Activated naive CD4-positive, alpha-beta T cell treated with Interleukin-2 at 50 U/mL for 16 hours (primary cell): ENCODE results near the gene HCRT.
A peak's percentile ranks its signal among the peaks of the same experiment; 100 is the strongest.
"Not testable (repeated sequence)": the region's sequence is repeated elsewhere in the genome, so short reads cannot be mapped to it uniquely, and the experiment has no call there.

ENCODE experiments used
- DNase-seq: peaks from one replicate; pipeline ENCODE4 v3.0.0-alpha.2; 2020

Gene HCRT

GRCh38 chr17:42197564-42198156 lies 12.4 kb upstream of the HCRT start:
- DNase-seq, result no peak

GRCh38 chr17:42193969-42194899 lies 9.0 kb upstream of the HCRT start, which contains the start of gene GHDC:
GHDC (minus strand) TSS chr17:42194494; CDS start chr17:42193581, 913 bp downstream.
- peak; percentile 83 for DNase-seq

DNA sequence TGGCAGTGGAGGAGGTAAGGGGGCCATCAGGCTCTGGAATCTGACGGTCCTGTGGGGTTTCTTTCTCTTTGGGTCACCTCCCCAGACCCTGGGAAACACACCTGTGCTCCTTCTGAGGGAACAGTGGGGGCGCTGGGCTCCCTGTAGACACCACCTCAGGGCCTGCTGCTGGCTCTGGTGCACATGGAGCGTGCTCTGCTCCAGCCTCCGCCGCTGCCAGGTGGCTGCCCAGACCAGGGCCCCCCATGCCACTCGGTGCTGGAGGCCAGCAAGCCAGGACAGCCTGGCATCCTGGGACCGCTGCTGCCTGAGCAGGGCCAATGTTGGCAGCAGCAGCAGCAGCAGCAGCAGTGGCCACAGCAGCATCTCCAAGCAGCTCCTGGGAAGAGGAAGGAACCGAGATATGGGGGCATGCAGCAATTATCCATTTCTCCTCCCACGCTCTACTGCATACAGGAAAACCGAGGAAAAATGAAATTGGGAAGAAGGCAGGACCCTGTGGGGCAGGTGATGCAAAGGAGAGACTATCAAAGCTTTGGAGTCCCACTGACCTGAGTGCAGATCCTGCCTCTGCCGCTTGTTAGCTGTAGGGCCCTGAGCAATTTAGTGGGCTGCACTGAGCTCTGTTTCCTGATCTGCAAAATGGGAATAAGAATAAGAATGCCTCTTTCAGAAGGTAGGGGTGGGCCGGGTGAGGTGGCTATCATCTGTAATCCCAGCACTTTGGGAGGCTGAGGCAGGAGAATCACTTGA lies 8.1 kb upstream of the HCRT start:
- no peak for DNase-seq

DNA sequence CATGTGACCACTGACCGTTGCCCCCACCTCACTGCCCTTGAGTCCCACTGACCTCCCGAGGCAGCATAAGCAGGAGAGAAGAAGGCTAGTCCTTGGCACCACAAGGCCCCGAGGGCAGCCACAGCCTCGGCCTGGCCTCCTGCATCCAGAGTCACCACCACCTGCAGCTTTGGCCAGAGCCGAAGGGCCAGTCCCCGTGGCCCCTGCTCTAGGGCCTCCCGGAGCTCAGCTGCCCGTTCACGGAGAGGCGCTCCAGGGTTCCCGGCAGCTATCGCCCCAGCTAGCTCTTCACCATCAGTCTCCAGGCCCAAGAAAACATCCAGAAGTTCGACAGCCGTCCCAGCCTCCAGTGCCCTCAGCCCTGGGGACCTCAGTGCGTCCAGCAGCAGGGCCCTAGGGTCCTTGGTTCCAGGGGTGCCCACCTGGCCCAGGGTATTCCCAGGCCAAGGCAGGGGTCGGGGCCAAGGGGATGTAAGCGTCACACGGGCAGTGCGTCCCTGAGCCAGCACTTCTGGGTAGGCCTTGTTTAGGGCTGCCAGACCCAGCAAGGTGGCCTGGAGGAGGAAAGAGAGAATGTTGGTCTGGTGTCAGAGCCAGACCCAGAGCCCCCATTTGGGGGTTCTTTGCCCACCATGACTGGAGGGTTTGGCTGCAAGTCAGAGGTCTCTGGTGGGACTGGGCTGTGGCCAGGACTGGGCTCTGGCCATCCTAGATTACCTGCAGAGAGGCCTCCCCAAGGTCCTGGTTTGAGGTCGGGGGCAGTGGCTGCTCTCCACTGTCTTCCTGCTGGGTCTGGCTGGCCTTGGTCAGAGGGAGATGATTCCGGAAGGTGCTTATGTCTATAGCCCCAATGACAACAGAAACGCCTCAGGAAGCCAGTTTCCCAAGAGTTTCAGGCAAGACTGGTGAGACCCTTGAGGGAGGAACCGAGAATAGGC lies 7.2 kb upstream of the HCRT start:
- no peak for DNase-seq

DNA sequence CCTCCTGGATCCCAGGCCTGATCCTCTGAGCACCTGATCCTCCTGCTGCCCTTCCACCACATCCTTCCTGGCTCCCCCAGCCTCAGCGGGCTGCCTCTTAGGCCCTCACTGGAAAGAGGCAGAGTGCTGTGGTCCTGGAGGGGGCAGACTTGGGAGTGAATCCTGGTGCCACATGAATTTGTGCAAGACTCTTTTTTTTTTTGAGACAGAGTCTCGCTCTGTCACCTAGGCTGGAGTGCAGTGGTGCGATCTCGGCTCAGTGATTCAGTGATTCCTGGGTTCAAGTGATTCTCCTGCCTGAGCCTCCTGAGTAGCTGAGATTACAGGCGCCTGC lies 6.0 kb upstream of the HCRT start:
- no peak for DNase-seq

DNA sequence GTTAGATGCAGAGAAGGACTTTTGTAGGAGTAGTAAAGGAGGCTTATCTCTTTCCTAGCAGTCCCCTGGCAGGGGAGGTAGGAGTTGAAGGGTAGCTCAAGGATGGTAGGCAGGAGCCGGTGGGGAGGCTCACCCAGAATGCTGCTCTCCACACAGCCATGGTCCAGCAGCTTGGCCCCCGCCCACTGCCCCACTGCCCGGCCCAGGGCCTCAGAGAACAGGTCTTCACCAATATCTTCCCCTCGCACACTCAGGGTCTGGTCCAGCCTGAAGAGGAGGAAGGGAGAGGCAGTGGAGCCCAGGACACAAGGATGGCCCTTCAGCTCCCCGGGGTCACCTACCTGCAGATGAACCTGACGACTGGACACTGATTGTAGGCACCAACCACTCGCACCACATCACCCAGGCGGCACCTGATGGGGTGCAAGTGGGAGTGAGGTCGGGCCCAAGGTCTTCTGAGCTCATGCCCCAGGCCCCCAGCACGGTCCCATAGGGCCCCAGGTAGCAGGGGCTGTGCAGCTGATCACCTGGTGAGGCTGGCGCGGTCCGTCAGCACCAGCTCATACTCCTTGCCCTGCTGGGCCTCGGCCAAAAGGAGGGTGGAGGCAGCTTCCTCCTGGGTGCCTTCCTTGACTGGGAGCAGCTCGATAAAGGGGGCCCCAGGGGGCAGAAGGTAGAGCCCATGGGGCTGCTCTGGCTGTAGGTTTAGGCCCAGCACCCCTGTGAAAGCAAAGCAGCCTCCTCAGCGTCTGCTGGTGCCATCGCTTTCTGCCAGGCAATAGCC lies 5.4 kb upstream of the HCRT start:
- no peak for DNase-seq

- no peak for DNase-seq
Measured at GRCh38 chr17:42189651-42189965, 4.4 kb upstream of the HCRT start.

DNA sequence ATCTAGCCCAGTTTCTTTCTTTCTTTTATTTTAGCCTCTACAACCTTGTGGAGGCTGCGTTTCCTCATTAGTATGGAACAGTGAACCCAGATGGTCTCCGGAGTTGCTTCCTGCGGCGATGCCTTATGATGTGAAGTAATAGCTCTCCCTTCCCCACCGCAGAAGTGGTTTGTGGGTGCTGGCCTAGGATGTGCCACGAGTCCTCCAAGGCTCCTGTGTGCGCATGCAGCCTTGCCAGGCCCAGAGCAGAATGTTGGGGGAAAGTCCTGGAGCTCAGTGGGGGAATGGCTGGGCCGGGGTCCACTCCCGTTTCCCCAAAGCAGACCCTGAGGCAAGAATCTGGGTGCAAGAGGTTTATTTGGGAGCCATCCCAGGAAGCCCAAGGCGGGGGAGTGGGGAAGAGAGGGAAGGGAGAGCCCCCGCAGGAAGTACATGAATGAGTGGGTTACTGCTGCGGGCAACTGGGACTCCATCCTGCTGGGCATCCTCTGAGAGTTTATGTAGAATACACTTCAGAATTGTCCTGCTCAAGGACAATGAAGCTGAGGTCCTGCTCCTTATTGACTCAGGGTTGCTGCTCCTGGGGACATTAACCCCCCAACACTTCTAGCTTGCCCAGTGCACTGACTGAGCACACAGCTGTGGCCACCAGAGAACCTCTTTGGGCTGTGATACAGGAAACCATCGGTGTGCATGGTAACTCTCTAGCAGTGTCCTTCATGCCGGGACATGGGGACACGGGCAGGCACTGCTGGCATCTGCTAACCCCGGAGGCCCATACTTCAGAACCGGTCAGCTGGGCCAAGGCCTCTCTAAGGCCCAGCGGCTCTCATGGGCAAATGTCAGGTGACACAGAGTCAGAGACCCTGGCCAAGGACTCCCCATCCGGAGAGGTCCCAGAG lies 3.7 kb upstream of the HCRT start:
- no peak for DNase-seq

GRCh38 chr17:42187833-42188232 lies 2.6 kb upstream of the HCRT start:
- no peak for DNase-seq

- not testable (repeated sequence) for DNase-seq
Measured at GRCh38 chr17:42186191-42186590, 939 bp upstream of the HCRT start.

DNA sequence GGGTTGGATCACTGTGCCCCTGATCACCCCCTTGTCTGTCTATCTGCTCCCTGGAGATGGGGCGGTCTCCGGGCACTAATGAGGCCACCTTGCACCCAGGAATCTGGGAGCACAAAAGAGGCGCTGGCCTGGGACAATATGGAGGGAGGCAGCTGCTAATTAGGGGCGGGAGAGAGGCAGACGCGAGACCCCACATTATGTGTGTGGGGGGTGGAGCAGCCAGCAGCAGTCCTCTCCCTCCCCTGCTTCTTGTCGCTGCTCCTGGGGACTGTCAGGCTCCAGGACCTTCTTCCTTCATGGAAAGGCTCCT lies 324 bp upstream of the HCRT start:
- DNase-seq, result no peak

DNA sequence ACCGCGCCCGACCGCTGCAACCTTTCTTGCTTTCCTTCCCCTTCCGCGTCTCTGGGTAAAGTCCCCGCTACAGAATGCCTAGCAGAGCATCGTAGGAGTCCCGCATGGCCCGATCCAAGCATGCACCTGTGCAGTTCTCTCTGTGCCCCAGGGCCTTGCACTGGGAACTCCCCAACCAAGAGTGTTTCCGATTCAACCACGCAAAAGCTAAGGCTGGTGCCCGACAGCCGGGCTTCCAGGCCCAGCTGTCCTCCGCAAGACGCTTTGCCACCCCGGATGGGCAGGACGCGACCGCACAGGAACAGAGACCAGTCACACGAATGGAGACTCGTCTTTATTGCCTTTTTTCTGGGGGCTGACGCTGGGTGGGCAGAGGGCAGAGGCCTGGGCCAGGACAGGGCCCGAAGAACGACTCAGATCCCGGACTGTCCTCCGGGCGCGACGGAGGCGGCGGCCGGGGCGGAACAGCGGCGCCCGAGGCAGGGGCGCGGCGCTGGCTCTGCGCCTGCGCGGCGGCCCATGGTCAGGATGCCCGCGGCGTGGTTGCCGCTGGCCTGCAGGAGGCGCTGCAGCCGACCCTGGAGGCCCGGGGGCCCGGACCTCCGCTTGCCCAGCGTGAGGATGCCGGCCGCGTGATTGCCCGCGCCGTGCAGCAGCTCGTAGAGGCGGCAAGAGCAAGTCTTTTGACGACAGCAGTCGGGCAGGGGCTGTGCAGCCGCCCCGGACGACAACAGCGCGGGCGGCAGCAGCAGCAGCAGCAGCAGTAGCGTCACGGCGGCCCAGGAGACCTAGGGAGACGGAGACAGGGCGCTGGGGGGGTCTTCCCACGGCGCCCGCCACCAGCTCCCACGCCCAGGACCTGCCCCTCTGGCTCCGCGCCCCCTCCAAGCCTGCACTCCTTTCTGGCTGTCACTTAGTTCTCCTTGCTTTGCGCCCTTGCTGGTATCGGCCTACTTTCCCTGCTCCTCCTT lies 1.2 kb downstream of the HCRT start:
- peak; percentile 80 for DNase-seq

DNA sequence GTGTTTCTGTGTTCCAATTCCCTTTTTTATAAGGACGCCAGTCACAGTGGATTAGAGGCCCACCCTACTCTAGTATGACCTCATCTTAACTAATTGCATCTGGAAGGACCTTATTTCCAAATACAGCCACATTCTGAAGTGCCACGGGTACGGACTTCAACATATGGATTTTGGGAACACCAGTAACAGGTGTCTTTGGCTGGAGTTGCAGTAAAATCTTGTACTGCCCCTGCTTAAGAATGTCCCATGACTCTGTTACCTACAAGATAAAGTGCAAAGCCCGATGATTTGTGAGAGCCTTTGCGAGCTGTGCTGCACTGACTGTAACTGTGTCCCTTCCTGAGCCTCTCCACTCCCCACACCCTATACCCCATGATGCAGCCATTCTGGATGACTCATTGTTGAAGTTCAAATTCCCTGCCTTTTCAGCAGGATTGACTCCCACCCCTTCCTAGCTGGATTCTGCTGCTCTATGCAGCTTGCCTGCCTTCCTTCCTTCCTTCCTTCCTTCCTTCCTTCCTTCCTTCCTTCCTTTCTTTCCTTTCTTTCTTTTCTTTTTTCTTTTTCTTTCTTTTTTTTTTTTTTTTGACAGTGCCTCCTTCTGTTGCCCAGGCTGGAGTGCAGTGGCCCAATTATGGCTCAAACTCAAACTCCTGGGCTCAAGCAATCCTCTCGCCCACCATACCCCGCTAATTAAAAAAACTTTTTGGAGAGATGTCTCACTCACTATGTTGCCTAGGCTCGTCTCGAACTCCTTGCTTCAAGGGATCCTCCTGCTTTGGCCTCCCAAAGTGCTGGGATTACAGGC lies 2.1 kb downstream of the HCRT start:
- no peak for DNase-seq

DNA sequence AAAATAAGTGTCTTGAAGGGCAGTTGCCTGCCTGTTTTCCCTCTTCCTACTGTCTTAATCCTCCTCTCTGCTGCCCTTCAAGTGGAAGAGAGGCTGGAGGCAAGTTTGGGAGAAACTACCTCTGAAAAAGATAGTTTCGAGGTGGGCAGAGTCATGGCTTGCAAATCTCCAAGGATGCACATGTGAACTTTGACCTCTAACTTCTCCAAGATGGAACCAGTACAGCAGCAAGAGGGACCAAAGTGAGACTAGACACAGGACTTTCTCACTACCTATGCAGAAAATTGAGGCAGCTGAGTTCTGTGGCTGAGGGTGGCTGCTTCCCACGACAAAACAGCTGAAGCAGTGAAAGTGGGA lies 3.4 kb downstream of the HCRT start:
- no peak for DNase-seq

GRCh38 chr17:42180922-42181850 lies 4.1 kb downstream of the HCRT start, which contains the start of gene KCNH4:
KCNH4 (minus strand) TSS chr17:42181142; CDS start chr17:42180945, 197 bp downstream.
- peak; percentile 91 for DNase-seq

- no peak for DNase-seq
Measured at GRCh38 chr17:42180411-42180921, 4.8 kb downstream of the HCRT start.

- peak; percentile 22 for DNase-seq
Measured at GRCh38 chr17:42179911-42180410, 5.3 kb downstream of the HCRT start.
